Measurements from ENCODE around the gene MICALL1. TPM values are rescaled to one million over a fixed set of nuclear protein-coding genes. Genes with fewer than 3 reads are reported as not detected.
"Not testable (repeated sequence)": the region's sequence is repeated elsewhere in the genome, so short reads cannot be mapped to it uniquely, and the experiment has no call there.

The MICALL1 gene
- polyA plus RNA-seq, 3 donors = 24.4 to 28.9 (median 27.2) TPM

DNA sequence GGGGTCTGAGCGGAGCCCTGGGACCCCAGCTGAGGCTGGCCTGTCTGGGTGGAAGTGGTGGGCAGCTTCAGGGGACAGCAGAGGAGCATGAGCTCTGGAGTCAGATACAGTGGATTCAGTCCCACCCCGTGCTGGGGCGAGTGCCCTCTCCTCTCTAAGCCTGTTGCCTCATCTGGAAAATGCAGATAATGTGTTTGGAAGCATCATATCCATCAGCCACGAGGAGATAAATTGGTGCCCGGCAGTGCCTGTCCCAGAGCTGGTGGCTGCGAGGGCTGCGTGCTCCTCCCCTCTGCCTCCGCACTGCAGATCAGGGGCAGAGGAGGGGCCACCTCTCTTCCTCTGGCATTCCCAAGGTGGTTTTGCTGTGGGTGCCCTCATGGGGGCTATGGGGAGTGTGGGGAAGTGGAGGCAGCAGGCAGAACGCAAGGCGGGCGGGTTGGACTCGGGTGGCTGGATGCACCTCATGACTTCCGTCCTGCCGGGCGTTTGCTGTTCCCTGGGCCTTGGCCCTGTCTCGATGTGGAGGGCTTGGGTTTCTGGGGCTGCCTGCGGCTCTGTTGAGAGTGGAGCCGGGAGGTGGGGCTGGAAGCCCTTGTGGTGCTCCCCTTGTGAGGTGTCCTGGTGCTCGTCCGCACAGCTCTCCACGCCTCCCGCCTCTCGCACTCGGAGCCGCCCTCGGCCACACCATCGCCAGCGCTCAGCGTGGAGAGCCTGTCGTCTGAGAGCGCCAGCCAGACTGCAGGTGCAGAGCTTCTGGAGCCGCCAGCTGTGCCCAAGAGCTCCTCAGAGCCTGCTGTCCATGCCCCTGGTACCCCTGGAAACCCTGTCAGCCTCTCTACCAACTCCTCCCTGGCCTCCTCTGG, 20.9 kb downstream of the MICALL1 start:
- DNase-seq (ENCODE audit: low read depth in 3 of 3, low spot score in 2 of 3) = no peak

DNA sequence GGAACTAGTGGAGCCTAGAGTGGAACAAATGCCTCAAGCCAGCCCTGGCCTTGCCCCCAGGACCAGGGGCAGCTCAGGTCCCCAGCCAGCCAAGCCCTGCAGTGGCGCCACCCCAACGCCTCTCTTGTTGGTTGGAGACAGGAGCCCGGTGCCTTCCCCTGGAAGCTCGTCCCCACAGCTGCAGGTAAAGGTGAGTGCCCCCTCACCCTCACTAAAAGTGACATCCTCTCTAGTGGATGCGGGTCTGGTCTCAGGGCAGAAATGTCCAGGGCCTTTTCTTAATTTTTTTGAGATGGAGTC, 21.5 kb downstream of the MICALL1 start:
- no peak for DNase-seq (ENCODE audit: low read depth in 3 of 3, low spot score in 2 of 3)

DNA sequence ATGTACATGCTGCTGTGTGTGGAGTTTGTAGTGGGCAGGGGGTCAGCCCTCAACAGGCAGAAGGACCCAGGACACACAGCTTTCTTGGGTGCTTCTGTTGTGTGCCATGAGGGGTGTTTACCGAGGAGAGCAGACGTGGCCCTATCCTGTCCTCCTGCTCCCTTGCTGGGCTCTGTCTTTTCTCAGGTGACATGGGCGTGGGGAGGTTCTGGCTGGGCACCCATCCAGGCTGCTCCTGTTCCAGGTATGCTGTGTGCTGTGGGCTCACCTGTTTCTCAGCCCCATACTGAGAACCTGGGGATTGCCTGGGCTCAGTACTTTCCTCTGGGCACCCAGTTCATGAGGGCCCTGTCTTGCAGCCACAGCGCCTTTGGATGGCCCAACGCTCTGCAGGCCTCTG, 23.3 kb downstream of the MICALL1 start:
- DNase-seq (ENCODE audit: low read depth in 3 of 3, low spot score in 2 of 3) = no peak

DNA sequence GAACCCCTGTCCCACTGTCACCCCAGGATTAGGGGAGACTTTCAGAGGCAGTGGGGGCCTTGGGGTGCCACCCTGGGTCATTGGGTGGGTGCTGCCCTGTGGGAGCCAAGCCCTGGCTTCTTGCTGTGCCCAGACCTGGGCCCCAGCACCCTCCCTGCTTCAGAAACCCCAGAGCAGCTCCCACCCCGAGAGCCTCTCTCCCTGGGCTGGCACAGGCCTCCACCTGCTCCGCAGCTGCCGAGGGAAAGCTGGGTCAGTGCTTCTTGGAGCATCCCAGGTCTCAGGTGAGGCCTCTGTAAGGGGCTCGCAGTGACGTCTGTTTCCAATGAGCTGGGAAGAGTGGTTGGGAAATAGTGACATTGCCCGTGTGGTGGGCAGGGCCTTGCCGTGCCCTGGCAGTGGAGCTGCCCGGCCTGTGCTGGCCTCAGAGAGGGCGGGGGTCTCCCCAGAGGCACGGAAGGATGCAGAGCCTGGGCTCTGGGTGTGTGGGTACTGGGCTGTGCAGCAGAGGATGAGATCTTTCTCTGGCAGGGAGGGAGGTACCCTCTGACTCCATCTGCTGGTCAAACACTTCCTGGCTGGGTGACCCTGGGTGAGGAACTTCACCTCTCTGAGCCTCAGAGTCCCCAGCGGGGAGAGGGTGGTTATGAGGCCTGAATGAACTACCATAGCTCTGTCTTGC, 24.3 kb downstream of the MICALL1 start:
- no peak for DNase-seq (ENCODE audit: low read depth in 3 of 3, low spot score in 2 of 3)

DNA sequence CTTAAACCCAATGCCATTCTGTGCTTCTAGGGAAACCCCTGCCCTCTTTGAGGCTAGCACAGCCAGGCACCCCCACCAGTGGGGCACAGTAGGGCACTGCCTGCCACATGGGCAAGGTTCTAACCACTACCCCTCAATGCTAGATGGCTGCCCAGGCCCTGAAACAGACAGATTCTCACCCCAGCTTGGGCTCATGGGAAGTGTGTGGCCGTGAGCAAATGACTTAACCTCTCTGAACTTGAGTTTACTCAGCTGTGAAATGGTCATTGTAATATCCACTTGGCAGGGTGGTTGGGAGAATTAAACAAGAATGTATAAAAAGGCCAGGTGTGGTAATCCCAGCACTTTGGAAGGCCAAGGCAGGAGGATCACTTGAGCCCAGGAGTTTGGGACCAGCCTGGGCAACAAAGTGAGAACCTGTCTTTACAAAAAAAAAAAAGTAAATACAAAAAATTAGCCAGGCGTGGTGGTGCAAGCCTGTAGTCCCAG, 24.9 kb downstream of the MICALL1 start:
- DNase-seq (ENCODE audit: low read depth in 3 of 3, low spot score in 2 of 3) = no peak

DNA sequence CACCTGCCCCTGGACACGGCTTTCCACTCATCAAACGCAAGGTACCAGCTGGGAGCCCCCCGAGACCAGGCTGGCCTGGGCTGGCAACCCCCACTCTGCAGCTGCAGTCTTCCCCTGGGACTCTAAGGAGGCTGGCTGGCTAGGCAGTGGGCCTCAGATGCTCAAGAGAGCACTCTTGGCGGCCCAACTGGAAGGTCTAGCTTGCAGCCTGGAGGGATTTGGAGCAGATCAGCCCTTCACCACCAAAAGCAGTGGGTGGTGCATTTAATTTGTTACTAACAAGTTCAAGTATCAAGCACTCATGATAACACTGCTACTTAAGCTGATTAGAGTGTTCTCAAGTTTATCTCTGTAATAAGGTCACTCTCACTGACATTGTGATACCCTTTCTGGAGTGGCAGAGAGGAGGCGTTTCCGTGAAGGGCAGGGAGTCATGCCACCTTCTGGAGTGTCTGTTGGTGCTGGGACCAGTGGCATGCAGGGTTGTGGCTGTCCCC, 25.8 kb downstream of the MICALL1 start:
- DNase-seq (ENCODE audit: low read depth in 3 of 3, low spot score in 2 of 3) = no peak

DNA sequence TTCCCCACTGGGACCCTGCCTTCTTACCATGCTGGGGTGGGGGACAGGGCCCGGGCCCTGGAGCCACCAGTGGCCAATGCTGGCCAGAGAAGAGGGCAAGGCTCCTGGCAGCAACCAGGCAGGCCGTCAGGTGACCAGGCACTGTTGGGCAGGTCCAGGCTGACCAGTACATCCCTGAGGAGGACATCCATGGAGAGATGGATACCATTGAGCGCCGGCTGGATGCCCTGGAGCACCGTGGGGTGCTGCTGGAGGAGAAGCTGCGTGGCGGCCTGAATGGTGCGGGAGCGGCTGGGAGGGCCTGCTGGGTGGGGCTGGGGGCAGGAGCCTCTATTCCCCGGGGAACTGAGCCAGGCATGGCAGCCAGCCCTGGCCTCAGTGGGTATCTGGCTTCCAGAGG, 26.3 kb downstream of the MICALL1 start:
- DNase-seq (ENCODE audit: low read depth in 3 of 3, low spot score in 2 of 3) = no peak

DNA sequence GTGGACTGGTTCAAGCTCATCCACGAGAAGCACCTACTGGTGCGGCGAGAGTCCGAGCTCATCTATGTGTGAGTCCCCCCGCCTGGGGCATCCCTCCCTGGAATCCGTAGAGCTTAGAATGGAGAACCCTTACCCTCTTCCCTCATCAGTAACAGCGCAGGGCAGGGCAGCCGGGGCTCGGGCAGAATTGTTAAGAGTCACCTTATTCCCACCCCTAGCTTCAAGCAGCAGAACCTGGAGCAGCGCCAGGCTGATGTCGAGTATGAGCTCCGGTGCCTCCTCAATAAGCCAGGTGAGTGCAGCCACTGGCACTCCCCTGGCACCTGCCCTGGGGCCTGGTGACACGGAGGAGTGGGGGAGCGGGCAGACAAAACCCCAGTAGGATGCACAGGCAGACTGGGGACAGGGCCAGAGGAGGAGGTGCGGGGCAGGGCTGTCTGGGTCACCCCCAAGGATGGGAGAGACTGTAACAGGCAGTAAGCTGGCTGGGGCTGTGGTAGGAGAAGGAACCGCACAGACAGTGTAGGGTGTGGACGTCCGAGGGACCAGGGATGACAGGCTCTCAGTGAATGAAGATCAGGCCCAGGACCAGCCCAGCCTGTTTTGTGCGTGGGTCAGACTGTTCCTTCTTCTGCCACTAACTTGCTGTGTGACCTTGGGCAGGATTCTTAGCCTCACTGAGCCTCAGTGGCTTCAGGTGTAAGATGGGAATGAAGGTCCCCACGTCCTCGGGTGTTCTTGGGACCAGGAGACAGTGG, 26.9 kb downstream of the MICALL1 start:
- no peak for DNase-seq (ENCODE audit: low read depth in 3 of 3, low spot score in 2 of 3)

DNA sequence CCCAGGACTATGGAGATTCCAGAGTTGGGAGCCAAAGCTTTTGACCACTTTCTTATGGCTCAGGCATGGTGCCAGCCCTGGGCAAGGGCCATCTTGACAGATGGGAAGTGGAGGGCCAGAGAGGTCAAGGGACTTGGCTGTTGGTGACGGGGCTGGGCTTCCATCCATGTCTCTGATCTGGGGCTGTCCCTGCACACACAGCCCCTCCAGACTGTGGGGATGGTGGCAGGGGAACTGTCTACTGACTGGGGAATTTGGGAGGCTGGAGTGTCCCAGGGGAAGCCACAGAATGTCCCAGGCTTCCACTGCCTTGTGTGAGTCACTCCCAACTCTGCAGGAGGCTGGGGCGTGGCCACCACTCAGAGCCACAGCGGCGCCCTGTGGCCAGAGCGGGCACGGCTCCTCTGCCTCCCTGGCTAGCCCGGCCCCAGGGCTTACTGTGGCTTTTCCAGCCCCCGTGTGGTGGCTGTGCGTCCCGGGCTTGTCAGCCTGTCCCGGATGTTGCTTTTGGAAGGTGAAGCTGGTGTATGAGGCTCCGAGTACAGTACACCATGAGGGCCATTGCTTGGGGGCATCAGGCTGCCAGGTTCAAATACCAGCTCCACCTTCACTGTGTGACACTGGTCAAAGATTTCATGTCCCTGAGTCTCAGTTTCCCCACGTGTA, 27.7 kb downstream of the MICALL1 start:
- DNase-seq (ENCODE audit: low read depth in 3 of 3, low spot score in 2 of 3) = no peak

DNA sequence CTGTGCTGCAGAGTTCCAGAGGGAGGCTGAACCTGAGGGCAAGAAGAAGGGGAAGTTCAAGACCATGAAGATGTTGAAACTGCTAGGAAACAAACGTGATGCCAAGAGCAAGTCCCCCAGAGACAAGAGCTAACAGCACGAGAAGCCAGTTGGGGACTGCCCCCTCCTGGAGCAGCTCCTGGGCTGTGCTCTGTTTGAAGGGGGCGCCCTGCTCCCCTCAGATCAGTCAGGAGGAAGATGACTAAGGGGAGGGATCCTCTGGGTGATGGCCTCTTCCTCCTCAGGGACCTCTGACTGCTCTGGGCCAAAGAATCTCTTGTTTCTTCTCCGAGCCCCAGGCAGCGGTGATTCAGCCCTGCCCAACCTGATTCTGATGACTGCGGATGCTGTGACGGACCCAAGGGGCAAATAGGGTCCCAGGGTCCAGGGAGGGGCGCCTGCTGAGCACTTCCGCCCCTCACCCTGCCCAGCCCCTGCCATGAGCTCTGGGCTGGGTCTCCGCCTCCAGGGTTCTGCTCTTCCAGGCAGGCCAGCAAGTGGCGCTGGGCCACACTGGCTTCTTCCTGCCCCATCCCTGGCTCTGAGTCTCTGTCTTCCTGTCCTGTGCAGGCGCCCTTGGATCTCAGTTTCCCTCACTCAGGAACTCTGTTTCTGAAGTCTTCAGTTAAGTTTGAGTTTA, 34.7 kb downstream of the MICALL1 start:
- no peak for DNase-seq (ENCODE audit: low read depth in 3 of 3, low spot score in 2 of 3)

DNA sequence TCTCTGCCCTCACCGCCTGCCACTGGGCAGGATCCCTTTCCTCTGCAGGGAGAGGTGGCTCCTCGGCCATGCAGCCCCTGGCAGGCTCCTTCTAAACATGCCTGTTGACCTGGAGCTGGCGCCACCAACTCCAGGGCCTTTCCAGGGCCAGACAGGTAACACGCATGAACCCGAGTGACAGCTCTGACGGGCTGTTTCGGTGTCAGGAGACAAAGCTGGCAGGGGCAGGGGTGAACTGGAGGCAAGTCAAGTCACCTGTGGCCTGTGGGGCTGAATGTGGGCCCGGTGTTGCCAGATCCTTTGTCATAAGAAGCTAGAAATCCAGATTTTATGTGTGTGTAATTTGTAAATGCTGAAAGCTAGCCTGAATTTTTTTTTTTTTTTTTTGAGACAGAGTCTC, 36.0 kb downstream of the MICALL1 start:
- no peak for DNase-seq (ENCODE audit: low read depth in 3 of 3, low spot score in 2 of 3)

DNA sequence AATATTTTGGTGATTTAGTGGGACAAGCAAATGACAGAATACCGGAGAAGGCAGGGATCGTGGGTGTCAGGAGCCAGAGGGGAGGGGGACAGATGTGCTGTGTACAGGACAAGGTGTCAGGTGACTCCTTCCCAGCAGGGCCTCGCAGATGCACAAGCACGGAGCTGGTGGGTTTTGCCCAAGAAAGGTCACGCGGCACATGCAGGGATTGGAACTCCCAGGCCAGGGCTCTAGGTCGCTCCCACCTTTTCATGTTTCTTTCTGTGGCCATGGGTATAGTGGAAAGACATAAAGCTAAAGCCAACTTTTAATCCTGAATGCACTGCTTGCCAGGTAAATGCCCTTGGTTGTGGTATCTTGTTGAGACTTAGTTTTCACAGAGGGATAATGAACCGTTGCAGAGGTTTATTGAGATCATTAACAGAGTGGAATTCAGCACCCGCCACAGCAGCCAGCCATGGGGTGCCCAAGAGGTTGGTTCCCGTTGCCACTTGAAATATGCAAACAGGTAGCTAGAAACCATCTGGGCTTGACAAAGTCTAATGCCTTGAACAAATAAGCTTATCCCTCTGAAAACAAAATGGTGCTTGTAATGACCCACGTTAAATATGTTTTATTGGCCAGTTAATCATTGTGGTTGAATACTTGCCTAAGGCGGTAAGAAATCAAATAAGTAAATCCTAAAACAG, 37.2 kb downstream of the MICALL1 start:
- no peak for DNase-seq (ENCODE audit: low read depth in 3 of 3, low spot score in 2 of 3)

DNA sequence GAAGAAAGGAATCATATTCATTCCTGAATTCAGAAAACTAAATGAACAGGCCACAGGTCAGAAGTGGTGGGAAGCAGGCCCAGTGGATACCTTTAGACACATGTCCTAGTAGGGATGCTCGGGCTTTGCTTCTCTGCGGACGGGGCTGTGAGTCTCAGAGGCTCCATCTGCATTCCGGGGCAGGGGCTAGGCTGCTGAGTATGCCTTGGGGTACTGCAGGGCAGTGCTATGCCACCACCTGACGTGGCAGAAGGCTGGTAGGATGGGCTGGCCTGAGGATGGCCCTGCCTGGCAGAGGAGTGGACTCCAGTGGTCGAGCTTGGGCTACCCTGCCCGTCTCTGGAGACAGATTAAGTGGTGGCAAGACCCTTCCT, 37.7 kb downstream of the MICALL1 start:
- no peak for DNase-seq (ENCODE audit: low read depth in 3 of 3, low spot score in 2 of 3)

DNA sequence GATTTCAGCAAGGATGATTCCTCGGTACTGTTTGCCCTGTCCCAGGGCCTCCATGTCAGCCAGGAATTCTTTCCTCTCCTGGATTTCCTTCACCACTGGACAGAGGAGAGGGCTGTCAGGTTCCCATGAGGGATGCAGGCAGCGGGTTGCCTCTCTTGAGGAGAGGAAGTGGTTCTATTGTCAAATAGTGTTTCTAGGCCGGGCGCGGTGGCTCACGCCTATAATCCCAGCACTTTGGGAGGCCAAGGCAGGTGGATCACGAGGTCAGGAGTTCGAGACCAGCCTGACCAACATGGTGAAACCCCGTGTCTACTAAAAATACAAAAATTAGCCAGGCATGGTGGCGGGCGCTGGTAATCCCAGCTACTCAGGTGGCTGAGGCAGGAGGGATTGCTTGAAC, 38.3 kb downstream of the MICALL1 start:
- DNase-seq (ENCODE audit: low read depth in 3 of 3, low spot score in 2 of 3) = not testable (repeated sequence)

DNA sequence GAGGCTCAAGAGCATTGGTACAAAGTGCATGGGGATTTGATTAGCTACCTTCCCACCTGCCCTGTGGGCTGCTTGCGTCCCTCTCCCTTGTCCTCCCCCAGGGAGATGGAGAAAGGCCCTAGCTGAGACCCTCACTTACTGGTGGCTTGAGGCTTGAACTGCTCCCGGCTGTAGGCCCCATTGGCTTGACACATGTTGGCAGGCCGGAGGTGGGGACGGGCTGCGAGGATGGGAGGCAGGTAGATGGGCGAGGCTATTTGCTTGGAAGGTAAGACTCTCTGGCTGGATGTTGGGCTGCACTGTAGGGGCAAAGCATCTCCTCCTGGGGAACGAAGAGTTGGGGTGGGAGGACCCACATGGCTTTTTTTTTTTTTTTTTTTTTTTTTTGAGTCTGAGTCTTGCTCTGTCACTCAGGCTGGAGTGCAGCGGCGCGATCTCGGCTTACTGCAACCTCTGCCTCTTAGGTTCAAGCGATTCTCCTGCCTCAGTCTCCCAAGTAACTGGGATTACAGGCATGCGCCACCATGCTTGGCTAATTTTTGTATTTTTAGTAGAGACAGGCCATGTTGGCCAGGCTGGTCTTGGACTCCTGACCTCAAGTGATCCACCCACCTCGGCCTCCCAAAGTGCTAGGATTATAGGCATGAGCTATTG, 41.2 kb downstream of the MICALL1 start:
- DNase-seq (ENCODE audit: low read depth in 3 of 3, low spot score in 2 of 3) = not testable (repeated sequence)

DNA sequence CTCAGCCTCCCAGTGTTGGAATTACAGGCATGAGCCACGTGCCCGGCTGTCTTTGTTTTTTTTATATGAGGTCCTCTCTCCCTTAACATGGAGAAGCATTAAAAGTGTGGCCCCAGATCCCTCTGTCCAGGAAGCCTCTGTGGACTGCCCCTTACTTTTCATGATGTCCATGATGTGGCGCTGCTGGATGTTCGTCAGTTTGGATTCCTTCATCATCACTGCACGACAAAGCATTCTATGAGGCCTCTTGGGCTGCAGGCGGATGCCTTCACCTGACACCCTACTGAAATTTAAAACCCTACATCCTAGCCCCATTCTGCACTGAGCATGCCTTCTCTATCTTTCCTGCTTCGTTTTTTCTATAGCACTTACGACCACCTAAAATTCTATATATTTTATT, 45.2 kb downstream of the MICALL1 start:
- DNase-seq (ENCODE audit: low read depth in 3 of 3, low spot score in 2 of 3) = no peak

DNA sequence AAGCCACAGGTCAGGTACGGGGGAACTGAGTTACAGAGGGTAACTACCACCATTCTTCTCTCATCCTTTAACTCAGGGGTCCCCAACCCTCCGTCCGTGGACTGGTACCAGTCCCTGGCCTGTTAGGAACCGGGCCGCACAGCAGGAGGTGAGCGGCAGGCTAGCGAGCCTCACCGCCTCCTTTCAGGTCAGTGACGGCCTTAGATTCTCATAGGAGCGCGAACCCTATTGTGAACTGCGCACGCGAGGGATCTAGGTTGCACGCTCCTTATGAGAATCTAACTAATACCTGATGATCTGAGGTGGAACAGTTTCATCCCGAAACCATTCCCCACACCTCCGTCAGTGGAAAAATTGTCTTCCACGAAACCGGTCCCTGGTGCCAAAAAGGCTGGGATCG, 46.5 kb downstream of the MICALL1 start:
- not testable (repeated sequence) for DNase-seq (ENCODE audit: low read depth in 3 of 3, low spot score in 2 of 3)

DNA sequence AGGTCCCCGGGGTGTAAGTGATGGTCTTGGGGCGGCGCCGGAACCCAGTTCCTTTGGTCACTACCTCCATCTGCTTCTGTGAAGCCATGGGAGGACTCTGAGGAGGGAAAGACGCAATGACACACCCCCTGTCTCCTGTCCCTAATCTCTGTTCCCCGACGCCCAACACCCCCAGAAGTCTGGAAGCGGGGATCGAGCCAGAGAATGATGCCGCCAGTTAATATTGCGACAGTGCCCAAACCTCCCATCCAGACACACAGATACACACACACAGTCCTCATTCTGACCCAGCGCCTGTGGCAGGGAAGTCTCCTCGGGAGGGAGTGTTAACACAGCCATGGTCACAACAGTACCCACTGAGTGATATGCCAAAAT, 47.0 kb downstream of the MICALL1 start:
- DNase-seq (ENCODE audit: low read depth in 3 of 3, low spot score in 2 of 3) = no peak

Measured in right renal cortex interstitium (tissue), 3 donors.